HCT116 (cell line): Measurements from ENCODE around the gene CALML6. TPM values are rescaled to one million over a fixed set of nuclear protein-coding genes. Genes with fewer than 3 reads are reported as not detected.

Source experiments
- ATAC-seq: fragments of 200-7000 bp; cut with Tn5 transposase; 2 replicates; pipeline ENCODE4 v1.9.1; 2020; ENCODE audit warnings: mild to moderate bottlenecking, moderate library complexity
- BruUV-seq: library from RNA; stranded (reverse); fragments of 400-500 nt; replicated peaks from 2 replicates; lab custom pipeline; 2021; lab: Mats Ljungman, UMichigan
- CTCF ChIA-PET: fragments of 300-600 bp; sonication (Branson Sonifier 250); formaldehyde crosslinking; loops from one replicate; lab custom pipeline; 2021; ENCODE audit warnings: antibody characterized with exemption; lab: Charles Lee
- POLR2A ChIA-PET: fragments of 300-600, 350-600 bp; sonication (Branson Sonifier 250); formaldehyde crosslinking; loops from one replicate; lab custom pipeline; 2021; ENCODE audit warnings: antibody characterized with exemption; lab: Charles Lee
- RAD21 ChIA-PET, 2 experiments: fragments of 300-600 bp; sonication (Branson Sonifier 250); formaldehyde crosslinking; loops; one replicate each; lab custom pipeline; 2023; ENCODE audit warnings: low total read pairs in 2 of 2; ENCODE audit not compliant: uncharacterized antibody in 2 of 2, unreplicated experiment in 2 of 2, low non-redundant PET in 1 of 2; lab: Charles Lee
- DNase-seq: peaks from one replicate; pipeline ENCODE4 v3.0.0-alpha.2; 2010; ENCODE audit warnings: low read depth, low spot score
- H2AFZ ChIP-seq: fragments of 200-600 bp; shearing (Covaris generic), sonication (generic); 2 replicates; pipeline ENCODE4 v1.6.1; 2017; ENCODE audit warnings: low read depth, mixed run types, mixed read lengths, antibody characterized with exemption, low read length; ENCODE audit not compliant: poor library complexity, severe bottlenecking
- H3K27ac ChIP-seq: 2 replicates; pipeline ENCODE4 v1.5.1; 2012; ENCODE audit warnings: low read depth, low read length
- H3K27me3 ChIP-seq: fragments of 200-600 bp; sonication (generic); 2 replicates; pipeline ENCODE4 v1.6.1; 2016; ENCODE audit warnings: mixed run types, low read length, mixed read lengths; ENCODE audit not compliant: insufficient read depth
- H3K36me3 ChIP-seq, 2 experiments: fragments of 200-500 bp in 1 of 2; fragments of 200-600 bp in 1 of 2; sonication (Bioruptor generic) in 1 of 2; sonication (generic) in 1 of 2; 2 replicates each; pipeline versions ENCODE4 v1.5.1 to v1.6.1; 2014 to 2016; ENCODE audit warnings: low read length in 2 of 2, inconsistent platforms in 1 of 2, mixed read lengths in 1 of 2, mixed run types in 1 of 2; ENCODE audit not compliant: insufficient read depth in 2 of 2, control insufficient read depth in 1 of 2
- H3K4me1 ChIP-seq, 2 experiments: fragments of 200-600 bp in 1 of 2; sonication (generic) in 1 of 2; 2 replicates each; pipeline versions ENCODE4 v1.5.1 to v1.6.1; 2012 to 2017; ENCODE audit warnings: low read length in 2 of 2, inconsistent platforms in 1 of 2, mild to moderate bottlenecking in 1 of 2, mixed read lengths in 1 of 2, mixed run types in 1 of 2, moderate library complexity in 1 of 2; ENCODE audit not compliant: insufficient read depth in 2 of 2, control insufficient read depth in 1 of 2
- H3K4me2 ChIP-seq: fragments of 200-600 bp; sonication (generic); 2 replicates; pipeline ENCODE4 v1.6.1; 2017; ENCODE audit warnings: mixed run types, low read length, mixed read lengths
- H3K4me3 ChIP-seq, 2 experiments: fragments of 200-600 bp in 1 of 2; sonication (generic) in 1 of 2; replicated peaks in 1 of 2; 2 replicates each; pipeline ENCODE4 v1.5.1; 2011 to 2016; ENCODE audit warnings: low read length in 2 of 2, control low read depth in 1 of 2, low read depth in 1 of 2, mild to moderate bottlenecking in 1 of 2, mixed read lengths in 1 of 2, mixed run types in 1 of 2
- H3K79me2 ChIP-seq: fragments of 200-600 bp; sonication (generic); 2 replicates; pipeline ENCODE4 v1.6.1; 2017; ENCODE audit warnings: mild to moderate bottlenecking, mixed run types, low read length, moderate library complexity, mixed read lengths; ENCODE audit not compliant: insufficient read depth
- H3K9ac ChIP-seq: fragments of 200-600 bp; sonication (generic); 2 replicates; pipeline ENCODE4 v1.6.1; 2016; ENCODE audit warnings: low read length, mixed read lengths
- H3K9me2 ChIP-seq: fragments of 200-600 bp; sonication (generic), shearing (Covaris generic); 2 replicates; pipeline ENCODE4 v1.6.1; 2017; ENCODE audit warnings: mixed run types, mild to moderate bottlenecking, moderate library complexity; ENCODE audit not compliant: insufficient read depth
- H3K9me3 ChIP-seq, 2 experiments: fragments of 200-500 bp in 1 of 2; fragments of 200-600 bp in 1 of 2; sonication (Bioruptor generic) in 1 of 2; sonication (generic) in 1 of 2; 2 replicates each; pipeline ENCODE4 v1.6.1; 2014 to 2017; ENCODE audit warnings: low read length in 2 of 2, mixed read lengths in 2 of 2, inconsistent platforms in 1 of 2, low read depth in 1 of 2, mild to moderate bottlenecking in 1 of 2, mixed run types in 1 of 2, moderate library complexity in 1 of 2; ENCODE audit not compliant: control insufficient read depth in 1 of 2, insufficient read depth in 1 of 2
- H4K20me1 ChIP-seq: fragments of 200-600 bp; sonication (generic), shearing (Covaris generic); 2 replicates; pipeline ENCODE4 v1.6.1; 2017; ENCODE audit warnings: mixed run types, mild to moderate bottlenecking, moderate library complexity; ENCODE audit not compliant: insufficient read depth
- CTCF ChIP-seq, 3 experiments: fragments of 200-600 bp in 1 of 3; sonication (generic) in 1 of 3; IDR thresholded peaks in 2 of 3; conservative IDR thresholded peaks in 1 of 3; 2 replicates each; pipeline ENCODE4 v1.5.1; 2012 to 2017; ENCODE audit warnings: low read depth in 2 of 3, low read length in 2 of 3, antibody characterized with exemption in 1 of 3, borderline replicate concordance in 1 of 3, control low read depth in 1 of 3, mild to moderate bottlenecking in 1 of 3, mixed read lengths in 1 of 3, mixed run types in 1 of 3, moderate library complexity in 1 of 3; ENCODE audit not compliant: insufficient read depth in 1 of 3
- EZH2phosphoT487 ChIP-seq: fragments of 200-600 bp; IDR thresholded peaks from 2 replicates; pipeline ENCODE4 v1.6.1; 2018; ENCODE audit warnings: antibody characterized with exemption, borderline replicate concordance
- intact Hi-C: fragments of 100-400 bp; cut with micrococcal nuclease; formaldehyde crosslinking; loops from 2 replicates; pipeline ENCODE4 v1.10.0; 2022
- total RNA-seq: library from RNA; stranded (reverse); gene quantifications from one replicate; pipeline ENCODE4 v1.2.1, GENCODE V29; 2021; ENCODE audit not compliant: unreplicated experiment
- TF ChIP-seq, protein P1 (sequence below): IDR thresholded peaks from 2 replicates; pipeline ENCODE4 v1.6.1; 2011; ENCODE audit warnings: mild to moderate bottlenecking, low read length, moderate library complexity; ENCODE audit not compliant: insufficient replicate concordance; ENCODE audit errors: extremely low read depth
- TF ChIP-seq, protein P2 (sequence below): IDR thresholded peaks from 2 replicates; pipeline ENCODE4 v1.6.1; 2012; ENCODE audit warnings: low read depth

CALML6 gene
- total RNA-seq, 1 experiment from 2014 or later, result 2.3 TPM

DNA sequence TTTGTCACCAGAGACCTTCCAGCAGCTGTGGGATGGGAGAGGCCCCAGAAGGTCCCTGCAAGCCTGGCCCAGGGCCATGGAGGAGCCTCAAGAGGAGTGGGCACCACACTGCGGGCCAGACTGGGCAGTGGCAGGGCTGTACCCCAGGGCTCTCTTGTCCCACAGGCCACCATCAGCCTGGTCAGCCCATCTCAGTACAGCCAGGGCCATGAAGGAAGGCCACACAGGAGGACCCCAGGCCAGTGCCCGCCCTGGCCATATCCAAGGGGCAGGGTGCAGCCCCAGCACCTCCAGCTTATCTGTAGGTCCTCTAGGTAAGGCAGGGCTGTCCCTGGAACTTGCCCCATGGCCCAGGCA lies 21.1 kb upstream of the CALML6 start:
- H2AFZ ChIP-seq, result no peak overlapping the region

More for the DNA sequence above, 21.1 kb upstream of the CALML6 start:
- Histone ChIP-seq H3K27ac (peak overlapping the region; percentile 6; the same call in 1 of the 2 replicates), H3K4me2 (peak overlapping the region; percentile 37), H4K20me1 (peaks cover 4% of the 10 kb centered on the region; the same call in 1 of the 2 replicates), H3K9ac (no peak overlapping the region; the same call in 1 of the 2 replicates), H3K27me3 (no peaks in the 10 kb centered on the region), H3K4me1 (peaks cover 34 to 55% of the 10 kb centered on the region in 2 experiments), H3K4me3 (no peak overlapping the region), H3K36me3 (no peaks in the 10 kb centered on the region), H3K9me3 (no peaks in the 10 kb centered on the region), H3K9me2 (no peaks in the 10 kb centered on the region), H3K79me2 (peaks cover 13% of the 10 kb centered on the region)
- BruUV-seq, result no TSS peak
- POLR2A ChIA-PET, result interaction anchor here (1.1 kb wide), 1 partner anchor 12 kb away, joined by 3 read pairs; no protein-coding TSS in a partner anchor
- TF ChIP-seq, protein P1, sequence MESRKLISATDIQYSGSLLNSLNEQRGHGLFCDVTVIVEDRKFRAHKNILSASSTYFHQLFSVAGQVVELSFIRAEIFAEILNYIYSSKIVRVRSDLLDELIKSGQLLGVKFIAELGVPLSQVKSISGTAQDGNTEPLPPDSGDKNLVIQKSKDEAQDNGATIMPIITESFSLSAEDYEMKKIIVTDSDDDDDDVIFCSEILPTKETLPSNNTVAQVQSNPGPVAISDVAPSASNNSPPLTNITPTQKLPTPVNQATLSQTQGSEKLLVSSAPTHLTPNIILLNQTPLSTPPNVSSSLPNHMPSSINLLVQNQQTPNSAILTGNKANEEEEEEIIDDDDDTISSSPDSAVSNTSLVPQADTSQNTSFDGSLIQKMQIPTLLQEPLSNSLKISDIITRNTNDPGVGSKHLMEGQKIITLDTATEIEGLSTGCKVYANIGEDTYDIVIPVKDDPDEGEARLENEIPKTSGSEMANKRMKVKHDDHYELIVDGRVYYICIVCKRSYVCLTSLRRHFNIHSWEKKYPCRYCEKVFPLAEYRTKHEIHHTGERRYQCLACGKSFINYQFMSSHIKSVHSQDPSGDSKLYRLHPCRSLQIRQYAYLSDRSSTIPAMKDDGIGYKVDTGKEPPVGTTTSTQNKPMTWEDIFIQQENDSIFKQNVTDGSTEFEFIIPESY, result no peak
- TF ChIP-seq CTCF (IDR thresholded peaks at IDR 0.05 in 2 of 3, conservative IDR thresholded peaks at IDR 0.05 in 1 of 3; ENCODE audit: borderline replicate concordance in 1 of 3, insufficient read depth in 1 of 3, low read depth in 2 of 3, low read length in 2 of 3), result no peak
- no peak for TF ChIP-seq EZH2phosphoT487
- TF ChIP-seq, protein P2, sequence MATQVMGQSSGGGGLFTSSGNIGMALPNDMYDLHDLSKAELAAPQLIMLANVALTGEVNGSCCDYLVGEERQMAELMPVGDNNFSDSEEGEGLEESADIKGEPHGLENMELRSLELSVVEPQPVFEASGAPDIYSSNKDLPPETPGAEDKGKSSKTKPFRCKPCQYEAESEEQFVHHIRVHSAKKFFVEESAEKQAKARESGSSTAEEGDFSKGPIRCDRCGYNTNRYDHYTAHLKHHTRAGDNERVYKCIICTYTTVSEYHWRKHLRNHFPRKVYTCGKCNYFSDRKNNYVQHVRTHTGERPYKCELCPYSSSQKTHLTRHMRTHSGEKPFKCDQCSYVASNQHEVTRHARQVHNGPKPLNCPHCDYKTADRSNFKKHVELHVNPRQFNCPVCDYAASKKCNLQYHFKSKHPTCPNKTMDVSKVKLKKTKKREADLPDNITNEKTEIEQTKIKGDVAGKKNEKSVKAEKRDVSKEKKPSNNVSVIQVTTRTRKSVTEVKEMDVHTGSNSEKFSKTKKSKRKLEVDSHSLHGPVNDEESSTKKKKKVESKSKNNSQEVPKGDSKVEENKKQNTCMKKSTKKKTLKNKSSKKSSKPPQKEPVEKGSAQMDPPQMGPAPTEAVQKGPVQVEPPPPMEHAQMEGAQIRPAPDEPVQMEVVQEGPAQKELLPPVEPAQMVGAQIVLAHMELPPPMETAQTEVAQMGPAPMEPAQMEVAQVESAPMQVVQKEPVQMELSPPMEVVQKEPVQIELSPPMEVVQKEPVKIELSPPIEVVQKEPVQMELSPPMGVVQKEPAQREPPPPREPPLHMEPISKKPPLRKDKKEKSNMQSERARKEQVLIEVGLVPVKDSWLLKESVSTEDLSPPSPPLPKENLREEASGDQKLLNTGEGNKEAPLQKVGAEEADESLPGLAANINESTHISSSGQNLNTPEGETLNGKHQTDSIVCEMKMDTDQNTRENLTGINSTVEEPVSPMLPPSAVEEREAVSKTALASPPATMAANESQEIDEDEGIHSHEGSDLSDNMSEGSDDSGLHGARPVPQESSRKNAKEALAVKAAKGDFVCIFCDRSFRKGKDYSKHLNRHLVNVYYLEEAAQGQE, result no peak
- RAD21 ChIA-PET, result no interaction called here
- ATAC-seq (no peak), DNase-seq (no peak)
- intact Hi-C loops, result no loop called here
- CTCF ChIA-PET, result no interaction called here
